GM18873 (cell line): ENCODE data around the gene MAN2B1.
"Not testable (repeated sequence)": the region's sequence is repeated elsewhere in the genome, so short reads cannot be mapped to it uniquely, and the experiment has no call there.

Experiments used
- ATAC-seq: cut with Tn5 transposase; IDR thresholded peaks from one replicate; pipeline ENCODE4 v1.9.1; 2021; ENCODE audit warnings: mild to moderate bottlenecking, moderate library complexity, moderate number of reproducible peaks; ENCODE audit not compliant: unreplicated experiment, low FRiP score

Gene MAN2B1

DNA sequence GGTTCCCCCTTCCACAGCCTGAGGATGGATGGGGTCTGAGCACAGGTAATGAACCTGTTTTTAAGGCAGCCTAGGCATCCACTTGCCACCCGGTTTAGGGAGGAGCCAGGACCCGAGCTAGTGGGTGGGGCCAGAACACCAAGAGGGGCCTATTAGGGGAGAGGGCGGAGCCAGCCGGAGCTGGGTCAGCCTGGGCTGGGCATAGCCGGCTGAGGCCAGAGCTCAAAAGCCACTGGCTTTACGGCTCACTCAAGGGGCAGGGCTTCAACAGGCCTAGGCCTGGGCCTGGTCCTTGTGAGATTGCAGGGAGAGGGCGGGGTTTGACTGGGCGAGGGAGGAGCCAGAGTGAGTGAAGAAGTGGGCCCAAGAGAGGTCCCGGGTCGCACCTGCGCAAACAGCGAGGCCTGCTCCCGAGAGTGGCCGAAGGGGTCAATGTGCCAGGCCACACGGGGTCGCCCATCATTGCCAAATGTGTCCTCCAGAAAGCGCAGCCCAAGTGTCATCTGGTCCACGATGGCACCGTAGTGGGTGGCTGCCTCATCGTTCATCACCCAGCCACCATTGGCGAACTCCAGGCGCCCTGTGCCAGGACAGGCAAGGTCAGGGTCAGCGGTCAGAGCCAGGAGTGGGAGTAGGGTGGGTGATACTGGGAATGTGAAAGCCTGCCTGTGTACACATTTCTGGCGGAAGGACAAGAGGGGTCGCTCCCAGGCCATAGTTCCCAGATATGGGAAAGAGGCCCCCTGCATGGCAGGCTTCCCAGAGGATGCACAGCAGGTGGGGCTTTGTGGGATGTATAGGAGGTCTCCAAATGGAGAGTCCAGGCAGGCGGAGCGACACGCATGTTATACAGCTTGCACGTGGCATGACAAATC lies 1.9 kb downstream of the MAN2B1 start:
- no peak for ATAC-seq

DNA sequence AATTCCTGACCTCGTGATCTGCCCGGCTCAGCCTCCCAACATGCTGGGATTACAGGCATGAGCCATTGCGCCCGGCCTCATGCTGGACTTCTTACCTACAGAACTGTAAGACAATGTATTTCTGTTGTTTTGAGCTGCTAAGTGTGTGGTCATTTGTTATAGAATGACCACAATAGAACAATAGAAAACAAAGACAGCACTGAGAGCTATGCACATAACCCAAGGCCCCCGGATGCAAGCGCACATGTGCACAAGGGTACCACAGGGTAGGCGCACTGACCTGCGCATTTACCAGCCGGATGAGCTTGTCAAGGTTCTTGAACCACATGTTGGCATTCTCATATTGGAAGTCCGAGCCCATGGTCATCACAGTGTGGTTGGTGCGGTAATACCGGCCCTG lies 5.6 kb downstream of the MAN2B1 start:
- no peak for ATAC-seq

DNA sequence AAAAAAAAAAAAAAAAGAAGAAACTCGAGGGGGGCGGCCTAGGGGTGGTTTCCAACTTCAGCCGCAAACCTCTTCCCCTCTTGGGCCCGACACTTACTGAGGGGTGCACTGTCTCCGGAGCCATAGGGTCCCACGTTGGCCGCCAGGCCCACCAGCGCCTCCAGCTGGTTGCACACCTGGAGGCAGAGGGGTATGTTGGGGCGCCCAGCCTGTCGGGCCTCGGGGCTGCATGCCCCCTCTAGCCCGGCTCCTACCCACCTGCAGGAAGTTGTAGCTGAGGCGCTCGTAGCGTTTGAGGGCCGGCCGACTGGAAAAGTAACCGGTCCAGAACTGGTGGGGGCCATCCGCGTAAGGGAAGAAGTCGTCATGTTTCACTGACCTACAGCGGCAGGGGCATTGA lies 8.6 kb downstream of the MAN2B1 start:
- no peak for ATAC-seq

DNA sequence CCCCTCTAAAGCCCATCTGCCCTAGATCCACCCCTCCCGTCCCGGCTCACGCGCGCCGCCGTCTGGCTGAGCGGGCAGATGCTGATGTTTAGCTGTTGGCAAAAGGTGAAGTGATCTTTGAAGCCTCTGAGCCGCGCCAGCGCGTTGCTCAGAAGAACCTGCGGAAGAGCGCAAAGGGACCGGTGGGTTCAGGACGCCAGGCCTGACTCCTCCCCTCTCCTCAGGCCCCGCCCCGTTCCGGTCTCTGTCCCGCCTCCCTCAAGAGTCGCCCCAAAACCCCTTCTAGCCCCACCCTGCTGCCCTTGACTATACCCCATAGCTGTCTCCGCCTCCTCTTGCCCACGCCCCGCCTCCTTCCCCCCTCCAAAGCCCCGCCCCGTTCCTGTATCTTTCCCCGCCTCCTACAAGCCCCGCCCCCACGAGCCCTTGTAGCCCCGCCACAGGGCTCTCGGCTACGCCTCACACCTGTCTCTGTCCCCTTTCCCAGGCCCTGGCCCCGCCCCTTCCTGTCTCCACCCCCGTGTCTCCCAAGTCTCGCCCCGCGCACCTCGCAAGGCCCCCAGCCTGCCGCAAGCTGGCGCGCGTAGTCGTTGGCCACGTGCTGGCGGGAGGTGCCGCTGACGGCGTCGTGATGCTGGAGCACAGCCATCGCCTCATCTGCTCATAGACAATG lies 9.5 kb downstream of the MAN2B1 start:
- ATAC-seq: no peak

DNA sequence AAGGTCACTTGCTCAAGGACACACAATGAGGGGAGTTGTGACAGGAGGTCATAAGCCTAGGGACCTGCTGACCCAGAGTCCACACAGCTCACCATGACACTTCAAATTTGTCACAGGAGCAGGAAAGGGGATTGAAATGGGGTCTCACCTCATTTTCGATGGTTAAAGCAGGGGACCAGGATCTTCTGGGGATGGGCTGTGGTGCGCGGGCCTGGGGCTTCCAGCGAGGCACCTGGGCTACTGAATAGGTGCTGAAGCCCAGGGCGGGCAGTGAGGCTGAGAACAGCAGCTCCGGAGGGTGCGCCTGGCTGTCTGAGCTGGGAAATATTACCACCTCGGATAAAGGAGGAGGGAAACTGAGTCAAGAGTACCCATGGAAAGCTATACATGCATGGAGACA lies 11.0 kb downstream of the MAN2B1 start:
- no peak for ATAC-seq

DNA sequence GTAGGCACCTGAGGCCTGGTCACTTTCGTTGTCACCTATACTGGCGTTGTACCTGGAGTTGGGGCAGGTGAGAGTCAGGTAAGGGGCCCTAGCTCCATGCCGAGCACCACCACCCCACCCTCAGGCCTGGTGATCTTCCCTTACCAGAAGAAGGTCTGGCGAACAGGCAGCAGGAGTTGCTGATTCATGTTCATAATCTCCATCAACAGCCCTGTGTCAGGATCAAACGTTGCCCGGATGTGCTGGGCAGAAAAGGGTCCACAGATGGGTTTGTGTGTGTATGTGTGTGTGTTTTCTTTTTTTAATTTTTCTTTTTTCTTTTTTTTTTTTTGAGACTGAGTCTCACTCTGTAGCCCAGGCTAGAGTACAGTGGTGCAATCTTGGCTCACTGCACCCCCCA lies 14.3 kb downstream of the MAN2B1 start:
- ATAC-seq: no peak

DNA sequence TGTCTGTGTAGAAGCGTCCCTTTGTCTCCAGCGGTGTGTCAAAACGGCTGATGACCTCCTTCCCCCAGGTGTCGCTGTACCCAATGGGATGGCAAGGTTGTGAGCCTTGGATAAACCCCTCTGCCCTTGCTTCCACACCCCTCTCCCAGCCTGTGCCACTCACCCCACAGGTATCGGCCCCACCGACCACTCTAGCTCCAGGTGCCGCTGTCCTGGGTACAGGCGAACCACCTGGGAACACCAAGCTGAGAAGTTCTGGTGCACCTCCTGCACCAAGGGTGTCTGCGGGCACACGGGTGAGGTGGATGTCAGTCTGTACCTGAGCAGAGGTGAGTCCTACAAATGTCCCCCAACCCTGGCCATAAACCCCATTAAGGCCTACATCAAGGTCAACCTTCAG lies 16.6 kb downstream of the MAN2B1 start:
- ATAC-seq: no peak

DNA sequence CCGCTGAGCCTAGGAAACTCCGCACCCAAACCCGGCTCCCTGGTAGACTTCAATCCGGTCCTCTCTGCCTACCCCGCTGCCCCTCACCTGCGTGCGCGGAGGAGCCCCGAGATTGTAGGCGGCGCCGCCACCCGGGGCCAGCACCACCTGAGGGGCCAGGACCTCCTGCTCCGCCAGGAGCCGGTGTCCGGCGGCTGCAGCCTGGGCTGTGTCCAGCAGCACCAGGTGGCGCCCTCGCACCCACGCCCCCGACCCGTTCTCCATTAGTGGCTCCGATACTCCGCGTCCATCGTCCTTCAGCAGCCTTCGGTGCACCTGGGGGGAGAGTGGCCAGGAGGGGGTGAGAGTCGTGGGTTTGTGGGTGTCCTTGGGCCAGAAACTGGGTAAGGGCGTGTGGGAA lies 18.5 kb downstream of the MAN2B1 start:
- ATAC-seq: no peak

DNA sequence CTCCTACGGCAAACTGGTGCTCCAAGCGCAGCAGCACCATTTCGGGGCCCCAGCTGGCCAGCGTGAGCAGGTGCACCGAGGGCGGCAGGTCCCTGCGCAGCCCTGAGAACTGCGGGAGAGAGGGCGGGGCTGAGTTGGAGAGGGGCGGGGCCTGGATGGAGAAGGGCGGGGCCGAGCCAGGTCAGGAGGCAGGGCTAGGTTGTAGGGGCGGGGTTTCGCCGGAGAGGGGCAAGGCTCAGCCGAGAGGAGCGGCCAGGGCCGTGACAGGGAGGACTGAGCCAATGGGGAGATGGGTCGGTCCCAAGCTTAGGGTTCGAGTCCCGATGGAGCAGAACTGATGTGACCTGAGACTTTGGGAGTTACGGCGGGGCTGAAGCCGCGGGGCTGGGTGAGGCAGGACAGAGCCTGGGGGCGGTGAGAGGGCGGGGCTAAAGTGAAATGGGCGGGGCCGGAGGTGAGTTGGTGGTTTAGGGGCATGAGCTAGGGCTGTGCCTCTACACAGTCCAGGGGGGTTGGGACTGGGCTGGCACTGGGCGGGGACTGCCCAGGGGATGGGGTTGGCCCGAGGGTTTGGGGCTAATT lies 19.0 kb downstream of the MAN2B1 start:
- no peak for ATAC-seq

DNA sequence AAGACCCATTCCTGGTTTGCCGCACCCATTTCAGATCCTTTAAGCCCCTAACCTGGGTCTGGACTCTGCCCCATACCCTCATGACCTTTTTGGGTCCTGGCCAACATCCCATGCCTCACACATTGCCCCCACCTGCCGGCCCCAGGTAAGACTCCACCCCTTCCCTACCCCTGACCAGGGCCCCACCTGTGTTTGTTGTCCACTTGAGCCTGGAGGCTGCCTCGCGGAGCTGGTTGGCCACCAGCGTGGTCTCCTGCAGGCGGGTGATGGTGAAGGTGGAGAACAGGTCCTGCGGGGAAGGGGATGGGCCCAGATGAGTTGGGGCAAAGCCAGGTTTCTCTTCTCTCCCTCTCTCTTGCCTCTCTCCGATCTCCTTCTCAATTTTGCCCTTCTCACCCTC lies 19.5 kb downstream of the MAN2B1 start:
- ATAC-seq: no peak

DNA sequence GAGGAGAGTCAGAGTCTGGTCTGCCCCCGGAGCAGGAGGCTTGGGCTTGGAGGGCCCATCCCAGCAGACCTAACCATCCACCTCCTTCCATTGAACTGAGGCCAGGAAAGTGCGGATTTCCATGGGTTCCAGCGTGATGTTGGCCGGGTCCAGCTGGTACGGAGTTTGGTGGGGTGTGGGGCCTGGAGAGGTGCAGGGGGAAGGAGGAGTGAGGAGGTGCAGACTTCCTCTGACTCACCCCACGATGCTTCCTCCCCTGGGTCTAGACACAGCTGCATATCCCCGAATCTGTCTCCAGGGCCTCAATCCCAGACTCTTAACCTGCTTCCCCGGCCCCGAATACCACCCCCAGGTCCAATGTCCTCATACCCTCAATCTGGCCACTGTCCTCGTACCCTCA lies 20.0 kb downstream of the MAN2B1 start:
- ATAC-seq: no peak

DNA sequence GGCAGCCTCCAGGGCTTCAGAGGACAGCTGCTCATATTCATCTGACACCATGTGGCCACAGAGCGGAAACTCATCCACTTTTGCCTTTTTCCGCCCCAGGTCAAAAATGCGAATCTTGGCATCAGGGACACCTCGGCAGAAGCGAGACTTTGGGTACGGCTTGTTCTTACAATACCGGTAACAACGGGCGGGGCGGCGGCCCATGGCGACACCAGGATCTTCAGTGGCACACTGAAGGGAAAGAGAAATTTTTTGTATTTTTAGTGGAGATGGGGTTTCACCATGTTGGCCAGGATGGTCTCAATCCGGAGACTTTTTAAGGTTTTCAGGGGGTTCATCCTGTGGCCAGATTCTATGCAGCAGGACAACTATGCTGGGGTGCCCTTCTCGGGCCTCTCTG lies 22.8 kb downstream of the MAN2B1 start:
- not testable (repeated sequence) for ATAC-seq

DNA sequence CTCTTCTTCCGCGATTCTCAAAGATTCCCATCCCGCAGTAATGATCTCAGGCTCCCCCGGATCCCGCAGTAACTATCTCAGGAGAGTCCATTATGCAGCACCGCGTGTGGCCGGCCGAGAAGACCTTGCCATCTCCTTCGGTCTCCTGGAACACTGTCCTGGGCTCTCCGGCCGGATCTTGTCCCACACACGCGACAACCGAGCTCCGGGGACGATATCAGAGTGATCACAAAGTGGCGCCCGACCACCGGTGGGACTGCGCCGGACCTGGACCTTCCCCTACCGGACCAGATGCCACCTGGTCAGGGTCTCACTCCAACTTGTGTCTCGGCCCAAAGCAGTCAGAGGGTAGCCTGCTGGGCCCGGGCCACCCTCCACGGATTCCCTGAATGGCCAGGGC lies 24.0 kb downstream of the MAN2B1 start:
- no peak for ATAC-seq

DNA sequence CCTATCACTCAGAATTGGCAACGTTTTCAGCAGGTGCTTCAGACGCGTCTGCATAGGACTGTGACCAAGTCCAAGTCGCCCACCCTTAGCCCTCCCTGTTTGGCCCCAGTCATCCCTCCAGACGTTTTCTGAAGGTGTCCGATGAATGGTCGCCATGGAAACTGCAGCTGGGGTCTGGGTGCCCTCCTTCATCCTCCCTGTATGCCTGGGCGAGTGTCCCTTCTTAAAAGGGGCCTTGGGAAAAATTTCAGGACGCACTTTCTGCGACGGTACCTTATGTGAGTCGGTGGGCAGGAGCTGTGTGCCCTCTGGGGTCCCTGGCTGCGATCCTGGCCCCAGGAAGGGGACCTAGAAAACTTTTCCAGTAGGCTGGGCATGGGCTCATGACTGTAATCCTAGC lies 25.1 kb downstream of the MAN2B1 start:
- ATAC-seq: no peak

DNA sequence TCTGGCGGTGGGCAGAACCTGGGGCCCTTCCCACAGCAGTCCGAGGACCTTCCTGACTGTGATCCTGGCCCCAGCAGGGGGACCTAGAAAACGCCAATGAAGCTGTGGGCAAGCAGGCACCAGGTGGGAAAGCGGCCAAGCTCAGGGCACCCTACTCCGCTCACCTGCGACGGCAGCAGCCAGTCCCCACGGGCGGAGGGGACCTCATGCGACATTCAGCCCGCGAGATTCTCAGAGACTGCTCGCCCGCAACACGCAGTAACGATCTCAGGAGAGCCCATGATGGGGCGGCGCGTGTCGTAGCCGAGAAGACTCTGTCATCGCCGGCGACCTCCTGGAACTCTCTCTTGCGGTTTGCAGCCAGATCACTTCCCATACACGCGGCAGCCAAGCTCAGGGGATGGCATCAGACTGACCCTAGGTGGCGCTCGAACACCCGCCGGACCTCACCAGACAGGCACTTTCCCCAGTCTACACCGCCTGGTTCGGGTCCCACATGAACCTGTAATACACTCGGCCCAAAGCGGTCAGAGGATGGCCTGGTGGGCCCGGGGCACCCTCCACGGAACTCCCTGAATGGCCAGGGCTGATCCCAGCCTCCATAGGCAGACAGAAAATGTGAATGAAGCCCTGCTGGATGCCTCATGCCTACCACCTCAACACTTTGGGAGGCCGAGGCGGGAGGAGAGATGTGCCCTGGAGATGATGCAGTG lies 26.5 kb downstream of the MAN2B1 start:
- no peak for ATAC-seq

DNA sequence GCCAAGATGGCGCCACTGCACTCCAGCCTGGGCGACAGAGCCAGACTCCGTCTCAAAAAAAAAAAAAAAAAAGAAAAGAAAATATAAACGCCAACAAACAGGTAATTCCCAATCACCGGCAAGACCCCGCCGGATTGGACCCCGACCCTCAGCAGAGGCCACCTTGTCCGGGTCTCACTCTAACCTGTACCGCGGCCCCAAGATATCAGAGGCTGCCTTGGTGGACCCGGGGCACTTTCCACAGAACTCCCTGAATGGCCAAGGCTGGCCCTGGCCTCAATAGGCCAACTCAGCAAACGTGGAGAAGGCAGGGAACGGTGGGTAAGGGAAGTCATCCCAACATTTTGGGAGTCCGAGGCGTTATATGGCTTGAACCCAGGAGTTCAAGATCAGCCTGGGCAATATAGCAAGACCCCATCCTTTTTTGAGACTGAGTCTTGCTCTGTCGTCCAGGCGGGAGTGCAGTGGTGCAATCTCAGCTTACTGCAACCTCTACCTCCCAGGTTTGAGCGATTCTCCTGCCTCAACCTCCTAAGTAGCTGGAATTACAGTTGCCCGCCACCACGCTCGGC lies 27.8 kb downstream of the MAN2B1 start:
- no peak for ATAC-seq

DNA sequence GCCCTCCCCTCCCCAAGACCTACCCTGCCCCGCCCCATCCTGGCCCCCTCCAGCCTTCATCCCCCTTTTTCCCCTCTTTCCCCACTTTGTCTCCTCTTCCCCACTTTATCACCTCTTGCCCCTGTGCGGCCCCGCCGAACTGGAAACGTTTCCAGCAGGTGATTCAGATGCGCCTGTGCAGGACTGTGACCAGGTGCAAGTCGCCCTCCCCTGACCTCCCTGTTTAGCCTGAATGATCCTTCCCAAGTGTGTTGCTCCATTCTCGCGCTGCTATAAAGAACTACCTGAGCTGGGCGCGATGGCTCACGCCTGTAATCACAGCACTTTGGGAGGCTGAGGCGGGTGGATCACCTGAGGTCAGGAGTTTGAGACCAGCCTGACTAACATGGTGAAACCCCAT lies 29.9 kb downstream of the MAN2B1 start:
- ATAC-seq: no peak

DNA sequence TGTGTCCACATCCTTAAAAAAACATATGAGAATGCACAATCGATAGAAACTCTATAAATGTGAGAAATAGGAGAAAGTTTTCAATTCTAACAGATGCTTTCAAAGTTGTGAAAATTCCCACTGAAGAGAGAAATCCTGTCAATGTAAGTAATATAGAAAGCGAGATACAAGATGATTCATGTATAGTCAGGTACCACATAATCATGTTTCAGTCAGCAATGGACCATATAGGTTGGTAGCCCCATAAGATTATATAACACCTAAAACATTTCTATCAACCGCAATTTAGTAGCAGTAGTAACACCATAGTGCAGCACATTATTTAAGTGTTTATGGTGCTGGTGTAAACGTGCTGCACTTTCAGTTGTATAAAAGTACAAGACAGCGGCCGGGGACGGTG lies 37.3 kb downstream of the MAN2B1 start:
- ATAC-seq: no peak

DNA sequence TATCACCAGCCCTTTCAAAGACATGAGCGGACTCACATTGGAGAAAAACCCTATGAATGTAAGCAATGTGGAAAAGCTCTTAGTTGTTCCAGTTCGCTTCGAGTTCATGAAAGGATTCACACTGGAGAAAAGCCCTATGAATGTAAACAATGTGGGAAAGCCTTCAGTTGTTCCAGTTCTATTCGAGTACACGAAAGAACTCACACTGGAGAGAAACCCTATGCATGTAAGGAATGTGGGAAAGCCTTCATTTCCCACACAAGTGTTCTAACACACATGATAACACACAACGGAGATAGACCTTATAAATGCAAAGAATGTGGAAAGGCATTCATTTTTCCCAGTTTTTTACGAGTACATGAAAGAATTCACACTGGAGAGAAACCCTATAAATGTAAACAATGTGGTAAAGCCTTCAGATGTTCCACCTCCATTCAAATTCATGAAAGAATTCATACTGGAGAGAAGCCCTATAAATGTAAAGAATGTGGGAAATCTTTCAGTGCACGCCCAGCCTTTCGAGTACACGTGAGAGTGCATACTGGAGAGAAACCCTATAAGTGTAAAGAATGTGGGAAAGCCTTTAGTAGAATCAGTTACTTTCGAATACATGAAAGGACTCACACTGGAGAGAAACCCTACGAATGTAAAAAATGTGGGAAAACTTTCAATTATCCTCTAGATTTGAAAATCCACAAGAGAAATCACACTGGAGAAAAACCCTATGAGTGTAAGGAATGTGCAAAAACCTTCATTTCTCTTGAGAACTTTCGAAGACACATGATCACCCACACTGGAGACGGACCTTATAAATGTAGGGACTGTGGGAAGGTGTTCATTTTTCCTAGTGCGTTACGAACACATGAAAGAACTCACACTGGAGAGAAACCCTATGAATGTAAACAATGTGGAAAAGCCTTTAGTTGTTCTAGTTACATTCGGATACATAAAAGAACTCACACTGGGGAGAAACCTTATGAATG lies 38.2 kb downstream of the MAN2B1 start:
- no peak for ATAC-seq

DNA sequence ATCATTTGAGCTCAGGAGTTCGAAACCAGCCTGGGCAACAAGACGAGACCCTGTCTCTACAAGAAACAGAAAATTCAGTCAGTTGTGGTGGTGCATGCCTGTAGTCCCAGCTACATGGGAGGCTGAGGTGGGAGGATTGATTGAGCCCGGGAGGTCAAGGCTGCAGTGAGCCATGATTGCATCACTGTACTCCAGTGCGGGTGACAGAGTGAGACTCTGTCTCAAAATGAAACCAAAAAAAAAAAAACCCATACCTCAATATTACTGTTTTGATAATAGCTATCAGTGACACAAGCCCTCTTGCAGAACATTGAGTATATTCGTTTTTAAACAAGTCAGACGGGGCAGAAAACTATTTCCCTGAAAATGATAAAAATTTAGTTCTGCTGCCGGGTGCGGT lies 39.6 kb downstream of the MAN2B1 start:
- no peak for ATAC-seq
